Pancreas (tissue), 10 donors: ENCODE measurements around the gene MVD. TPM values are rescaled to one million over a fixed set of nuclear protein-coding genes. Genes with fewer than 3 reads are reported as not detected.
A peak's percentile ranks its signal among the peaks of the same experiment; 100 is the strongest.

Source experiments
- ATAC-seq, 4 donors: fragments of 200-7000 bp; cut with Tn5 transposase; one replicate each; pipeline versions ENCODE4 v1.8.0 to v1.9.1; 2020; ENCODE audit warnings: mild to moderate bottlenecking in 4 of 4, moderate library complexity in 4 of 4
- DNase-seq, 6 donors: peaks; one replicate each; pipeline ENCODE4 v3.0.0-alpha.2; 2020
- FAIRE-seq: peaks from 2 replicates; lab custom pipeline; 2012; peaks lifted over from hg19 to GRCh38; lab: Jason Lieb, UNC
- H3K27ac ChIP-seq, 4 donors: fragments of 200-600 bp; sonication (generic); 1 replicate in 3 of 4; 2 replicates in 1 of 4; pipeline versions ENCODE4 v1.5.0 to v1.8.0; 2020
- H3K27me3 ChIP-seq, 4 donors: fragments of 200-600 bp; one replicate each; pipeline ENCODE4 v1.8.0; 2021
- H3K36me3 ChIP-seq, 3 donors: fragments of 200-600 bp; sonication (generic) in 1 of 3; one replicate each; pipeline versions ENCODE4 v1.5.0 to v1.8.0; 2020 to 2021
- H3K4me1 ChIP-seq, 3 donors: fragments of 200-600 bp; one replicate each; pipeline ENCODE4 v1.8.0; 2021
- H3K4me3 ChIP-seq, 4 donors: fragments of 200-600 bp; sonication (generic) in 2 of 4; one replicate each; pipeline versions ENCODE4 v1.5.0 to v1.8.0; 2020 to 2021
- H3K9me3 ChIP-seq, 4 donors: fragments of 200-600 bp; one replicate each; pipeline ENCODE4 v1.8.0; 2021
- CTCF ChIP-seq, 4 donors: fragments of 200-600 bp; sonication (generic) in 3 of 4; IDR thresholded peaks; one replicate each; pipeline versions ENCODE4 v1.5.0 to v1.8.0; 2021; ENCODE audit warnings: antibody characterized with exemption in 4 of 4
- WGBS, 2 donors: extraction: QIAGEN DNeasy Blood & Tissue Kit; methylation state at CpG; one replicate each; pipeline ENCODE4 v1.1.7; 2013; 5-methylcytosine and 5-hydroxymethylcytosine counted together
- intact Hi-C, 3 donors: fragments of 100-400 bp; cut with DNase I; formaldehyde crosslinking; loops; one replicate each; pipeline versions ENCODE4 v1.11.1 to v1.14.2; 2022
- polyA plus RNA-seq, 2 donors: library from polyadenylated mRNA; stranded (reverse); fragments of 200-250 nt; gene quantifications; one replicate each; pipeline ENCODE4 v1.2.3, GENCODE V29; 2013
- total RNA-seq, 6 donors: library from RNA; stranded (reverse); fragmentation: NEBNext Ultra II Directional in 4 of 6; extraction: Animal tissue kit (Norgen Biotek cat#: 25700) in 4 of 6; gene quantifications; one replicate each; pipeline versions ENCODE4 v1.2.1 to v1.2.4, GENCODE V29; 2021 to 2023
- donor health status: healthy with polysubstance abuse.
- donor health status: DM: no; HTN: no; CAD: no; lungs with moderate emphysema.
- donor health status: DM: no; HTN: no; CAD: no.
- donor health status: control.
- donor health status: control.
- donor health status: Bipolar disorder and iron deficiency.
- donor health status: DM: yes; HTN: yes; CAD: no.
- donor health status: DM: no; HTN: no; CAD: no.
- donor health status: DM: no; HTN: no; CAD: no.
- donor health status: DM: yes; HTN: yes; CAD: no.

The MVD gene
- total and polyA plus RNA-seq, 8 donors: 12.7 to 46.6 (median 17.5) TPM

- H3K27ac ChIP-seq: peak overlapping the region in 2 of 4 donors; percentile 15 to 50
- H3K36me3 ChIP-seq: peaks cover 0 to 12% (median 4%) of the 10 kb centered on the region in 3 donors
- H3K4me3 ChIP-seq: no peak overlapping the region
- 85 to 88% methylated on average over 14 of the region's 14 CpGs for WGBS, 2 donors
- FAIRE-seq: no peak
- no peak for DNase-seq
- no peaks in the 10 kb centered on the region for H3K27me3 ChIP-seq
- peaks cover 0 to 6% (median 4%) of the 10 kb centered on the region in 3 donors for H3K4me1 ChIP-seq
- no peaks in the 10 kb centered on the region for H3K9me3 ChIP-seq
- intact Hi-C loops: no loop called here
- no peak for ATAC-seq
- TF ChIP-seq CTCF (IDR thresholded peaks at IDR 0.05): no peak
These were observed 37.4 kb upstream of the MVD start for GRCh38 chr16:88700322-88700635.

GRCh38 chr16:88699180-88699579 lies 36.3 kb upstream of the MVD start:
- H3K4me3 ChIP-seq: no peak overlapping the region
- H3K4me1 ChIP-seq: no peaks in the 10 kb centered on the region
- DNase-seq: no peak
- no peak overlapping the region for H3K27ac ChIP-seq
- ATAC-seq: no peak
- FAIRE-seq: no peak
- H3K9me3 ChIP-seq: no peaks in the 10 kb centered on the region
- TF ChIP-seq CTCF (IDR thresholded peaks at IDR 0.05): no peak
- WGBS, 2 donors: 92 to 96% methylated on average over 16 of the region's 16 CpGs
- intact Hi-C loops: no loop called here
- no peaks in the 10 kb centered on the region for H3K27me3 ChIP-seq
- H3K36me3 ChIP-seq: peaks cover 0 to 12% (median 4%) of the 10 kb centered on the region in 3 donors

GRCh38 chr16:88698646-88699045 lies 35.8 kb upstream of the MVD start:
- Histone ChIP-seq H3K4me1 (no peaks in the 10 kb centered on the region), H3K9me3 (no peaks in the 10 kb centered on the region), H3K36me3 (peaks cover 0 to 12% (median 4%) of the 10 kb centered on the region in 3 donors), H3K27ac (no peak overlapping the region), H3K4me3 (no peak overlapping the region), H3K27me3 (no peaks in the 10 kb centered on the region)
- no peak for FAIRE-seq
- peak in 1 of 6 donors; percentile 74 for DNase-seq
- 95 to 96% methylated on average over 19 to 25 of the region's 25 CpGs for WGBS, 2 donors
- TF ChIP-seq CTCF (IDR thresholded peaks at IDR 0.05): no peak
- ATAC-seq: no peak
- intact Hi-C loops: no loop called here

- H3K4me1 ChIP-seq: no peaks in the 10 kb centered on the region
- no peak overlapping the region for H3K27ac ChIP-seq
- peak in 1 of 4 donors; percentile 36 for ATAC-seq
These were observed 35.1 kb upstream of the MVD start for GRCh38 chr16:88697831-88698615.

More at GRCh38 chr16:88697831-88698615, 35.1 kb upstream of the MVD start:
- Histone ChIP-seq H3K36me3 (peaks cover 0 to 12% (median 4%) of the 10 kb centered on the region in 3 donors), H3K4me3 (no peak overlapping the region), H3K9me3 (no peaks in the 10 kb centered on the region), H3K27me3 (no peaks in the 10 kb centered on the region)
- no peak for TF ChIP-seq CTCF (IDR thresholded peaks at IDR 0.05)
- intact Hi-C loops: no loop called here
- peak in 1 of 6 donors; percentile 76 for DNase-seq
- FAIRE-seq: no peak
- WGBS, 2 donors: 85 to 88% methylated on average over 37 of the region's 37 CpGs
